Thyroid gland (tissue), 4 donors: ENCODE measurements around the gene MYCL. TPM values are rescaled to one million over a fixed set of nuclear protein-coding genes. Genes with fewer than 3 reads are reported as not detected.
A peak's percentile ranks its signal among the peaks of the same experiment; 100 is the strongest.

Source experiments
- DNase-seq, 2 donors: peaks; one replicate each; pipeline ENCODE4 v3.0.0-alpha.2; 2019
- H3K27ac ChIP-seq, 3 donors: fragments of 200-600 bp; sonication (generic); 1 replicate in 2 of 3; 2 replicates in 1 of 3; pipeline ENCODE4 v1.5.1; 2016 to 2019; ENCODE audit warnings: mild to moderate bottlenecking in 1 of 3, moderate library complexity in 1 of 3
- H3K27me3 ChIP-seq: fragments of 200-600 bp; sonication (generic); one replicate; pipeline ENCODE4 v1.5.1; 2019
- H3K36me3 ChIP-seq, 2 donors: fragments of 200-600 bp; sonication (generic); one replicate each; pipeline ENCODE4 v1.5.1; 2016 to 2019
- H3K4me1 ChIP-seq, 2 donors: fragments of 200-600 bp; sonication (generic); one replicate each; pipeline ENCODE4 v1.5.1; 2017 to 2019
- H3K4me3 ChIP-seq, 3 donors: fragments of 200-600 bp; sonication (generic); replicated peaks in 1 of 3; 1 replicate in 2 of 3; 2 replicates in 1 of 3; pipeline ENCODE4 v1.5.1; 2016; ENCODE audit warnings: mild to moderate bottlenecking in 1 of 3
- H3K9me3 ChIP-seq: fragments of 200-600 bp; sonication (generic); one replicate; pipeline ENCODE4 v1.5.1; 2017
- POLR2A ChIP-seq, 2 donors: fragments of 450-650 bp; IDR thresholded peaks; one replicate each; pipeline ENCODE4 v1.6.1; 2017; ENCODE audit warnings: antibody characterized with exemption in 2 of 2, mild to moderate bottlenecking in 2 of 2, moderate library complexity in 1 of 2
- WGBS, 2 donors: methylation state at CpG; one replicate each; pipeline ENCODE4 v1.1.5; 2017; 5-methylcytosine and 5-hydroxymethylcytosine counted together
- intact Hi-C: fragments of 100-400 bp; cut with DNase I; formaldehyde crosslinking; loops from one replicate; pipeline ENCODE4 v1.15.1; 2023
- total RNA-seq, 4 donors: library from RNA; depleted of rRNA; stranded (reverse); fragments of >200 nt; gene quantifications; one replicate each; pipeline ENCODE4 v1.2.3, GENCODE V29; 2016
- TF ChIP-seq, protein P1 (sequence below), 6 experiments: fragments of 200-600 bp in 3 of 6; fragments of 450-650 bp in 3 of 6; sonication (generic) in 3 of 6; IDR thresholded peaks; one replicate each; pipeline ENCODE4 v1.5.1; 2016 to 2019; ENCODE audit warnings: antibody characterized with exemption in 6 of 6, mild to moderate bottlenecking in 2 of 6, inconsistent platforms in 1 of 6, moderate library complexity in 1 of 6

The MYCL gene
- total RNA-seq, 4 donors from 2014 or later, result 1.4 to 3.9 (median 3.5) TPM

DNA sequence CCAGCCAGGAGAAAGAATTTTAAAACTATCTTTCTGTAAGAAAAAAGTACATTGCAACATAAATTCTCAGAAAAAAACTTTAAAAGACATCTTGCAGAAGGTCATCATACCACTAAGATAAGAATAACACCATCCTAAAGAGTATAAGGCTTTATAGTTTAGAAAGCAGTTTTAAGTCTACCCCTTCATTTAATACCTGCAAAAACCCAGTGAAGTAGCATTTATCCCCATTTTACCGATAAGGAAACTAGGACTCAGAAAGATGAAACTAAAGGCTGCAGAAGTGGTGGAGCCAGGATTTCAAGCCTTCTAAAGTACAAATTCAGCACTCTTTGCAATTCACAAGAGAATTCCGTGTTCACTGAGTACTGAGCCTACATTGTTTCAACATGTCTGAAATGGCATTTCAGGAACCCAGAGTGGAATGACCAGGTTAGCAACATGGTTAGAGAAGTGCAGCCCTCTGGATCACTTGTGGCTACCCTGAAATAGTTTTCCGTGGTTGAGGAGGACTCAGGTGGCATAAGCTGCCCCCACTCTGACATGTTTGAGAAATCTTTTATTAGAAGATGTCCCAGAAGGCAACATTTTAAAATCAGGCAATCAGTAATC, 6.7 kb downstream of the MYCL start:
- no peaks in the 10 kb centered on the region for H3K27me3 ChIP-seq
- DNase-seq, result peak; percentile 24 to 29
- H3K27ac ChIP-seq, result peak overlapping the region; percentile 55 to 72 (median 67)
- H3K4me1 ChIP-seq, result peaks cover 39 to 56% of the 10 kb centered on the region in 2 donors
- TF ChIP-seq POLR2A (IDR thresholded peaks at IDR 0.05), result peak in 1 of 2 donors; percentile 14
- TF ChIP-seq, protein P1, sequence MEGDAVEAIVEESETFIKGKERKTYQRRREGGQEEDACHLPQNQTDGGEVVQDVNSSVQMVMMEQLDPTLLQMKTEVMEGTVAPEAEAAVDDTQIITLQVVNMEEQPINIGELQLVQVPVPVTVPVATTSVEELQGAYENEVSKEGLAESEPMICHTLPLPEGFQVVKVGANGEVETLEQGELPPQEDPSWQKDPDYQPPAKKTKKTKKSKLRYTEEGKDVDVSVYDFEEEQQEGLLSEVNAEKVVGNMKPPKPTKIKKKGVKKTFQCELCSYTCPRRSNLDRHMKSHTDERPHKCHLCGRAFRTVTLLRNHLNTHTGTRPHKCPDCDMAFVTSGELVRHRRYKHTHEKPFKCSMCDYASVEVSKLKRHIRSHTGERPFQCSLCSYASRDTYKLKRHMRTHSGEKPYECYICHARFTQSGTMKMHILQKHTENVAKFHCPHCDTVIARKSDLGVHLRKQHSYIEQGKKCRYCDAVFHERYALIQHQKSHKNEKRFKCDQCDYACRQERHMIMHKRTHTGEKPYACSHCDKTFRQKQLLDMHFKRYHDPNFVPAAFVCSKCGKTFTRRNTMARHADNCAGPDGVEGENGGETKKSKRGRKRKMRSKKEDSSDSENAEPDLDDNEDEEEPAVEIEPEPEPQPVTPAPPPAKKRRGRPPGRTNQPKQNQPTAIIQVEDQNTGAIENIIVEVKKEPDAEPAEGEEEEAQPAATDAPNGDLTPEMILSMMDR (IDR thresholded peaks at IDR 0.05), result no peak
- no peaks in the 10 kb centered on the region for H3K9me3 ChIP-seq
- 16 to 34% methylated on average over 3 of the region's 3 CpGs for WGBS, 2 donors
- intact Hi-C loops, result no loop called here
- no peak overlapping the region for H3K4me3 ChIP-seq
- no peaks in the 10 kb centered on the region for H3K36me3 ChIP-seq

DNA sequence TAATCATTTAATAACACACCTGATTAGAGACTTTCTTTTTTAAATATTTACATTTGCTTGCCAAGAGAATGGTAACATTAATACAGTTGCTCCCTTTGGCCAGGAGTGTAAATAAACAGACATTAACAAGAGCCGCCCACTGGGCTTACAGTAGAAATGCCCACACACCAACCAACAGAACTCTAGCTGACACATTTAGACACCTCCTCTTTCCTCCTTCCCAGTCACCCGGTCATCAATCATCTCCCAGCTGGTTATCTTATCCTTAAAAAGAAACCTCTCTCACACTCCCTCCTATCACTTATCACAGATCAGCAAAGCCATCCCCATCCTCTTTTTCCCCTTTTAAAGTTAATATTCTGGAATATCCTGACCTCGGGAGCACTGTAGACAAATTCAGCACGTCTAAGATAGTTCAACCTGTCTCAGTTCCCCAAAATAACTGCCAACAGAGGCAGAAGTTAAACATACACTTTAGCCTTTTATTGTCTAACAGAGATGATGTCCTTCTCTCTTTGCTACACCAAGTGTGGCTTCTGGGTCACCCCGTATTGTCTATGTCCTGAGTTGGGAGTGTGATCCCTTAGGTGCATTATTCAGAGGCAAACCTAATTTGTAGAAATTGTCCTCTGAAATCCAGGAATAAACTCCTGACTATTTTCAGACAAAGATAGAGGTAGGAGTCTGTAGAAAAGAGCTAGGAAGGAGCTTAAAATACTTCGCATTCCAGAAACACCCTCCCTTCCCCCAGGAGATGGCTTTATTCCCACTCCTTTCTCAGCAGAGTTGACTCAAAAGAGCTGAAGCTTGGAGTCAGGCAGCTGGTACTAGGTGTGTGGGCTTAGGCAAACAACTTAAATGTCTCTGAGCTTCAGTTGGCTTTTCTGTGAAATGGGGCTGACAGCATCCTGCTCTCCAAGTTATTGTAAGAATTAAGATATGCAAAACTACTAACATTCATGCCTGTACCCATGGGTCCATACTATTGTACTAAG, 8.8 kb downstream of the MYCL start:
- peak; percentile 81 to 82 for DNase-seq
- WGBS, 2 donors, result 21 to 27% methylated on average over 6 of the region's 6 CpGs

GRCh38 chr1:39890880-39891279, 10.8 kb downstream of the MYCL start:
- intact Hi-C loops, result no loop called here
- no peaks in the 10 kb centered on the region for H3K9me3 ChIP-seq
- H3K4me1 ChIP-seq, result peaks cover 38 to 47% of the 10 kb centered on the region in 2 donors
- H3K36me3 ChIP-seq, result no peaks in the 10 kb centered on the region
- no peak for DNase-seq
- H3K27ac ChIP-seq, result peak overlapping the region in 1 of 3 donors; percentile 80
- no peak overlapping the region for H3K4me3 ChIP-seq
- no peaks in the 10 kb centered on the region for H3K27me3 ChIP-seq
- 71 to 77% methylated on average over 1 of the region's 1 CpG for WGBS, 2 donors
- TF ChIP-seq POLR2A (IDR thresholded peaks at IDR 0.05), result no peak
- TF ChIP-seq, protein P1 (IDR thresholded peaks at IDR 0.05), result no peak

More for the DNA sequence above, 8.8 kb downstream of the MYCL start:
- Histone ChIP-seq H3K9me3 (no peaks in the 10 kb centered on the region), H3K36me3 (no peaks in the 10 kb centered on the region), H3K27me3 (no peaks in the 10 kb centered on the region), H3K4me3 (no peak overlapping the region), H3K4me1 (peaks cover 39 to 51% of the 10 kb centered on the region in 2 donors), H3K27ac (peak overlapping the region; percentile 50 to 80 (median 78))
- TF ChIP-seq, protein P1 (IDR thresholded peaks at IDR 0.05), result no peak
- no peak for TF ChIP-seq POLR2A (IDR thresholded peaks at IDR 0.05)
- intact Hi-C loops, result no loop called here

GRCh38 chr1:39890273-39890672, 11.4 kb downstream of the MYCL start:
- Histone ChIP-seq H3K4me3 (no peak overlapping the region), H3K9me3 (no peaks in the 10 kb centered on the region), H3K4me1 (peaks cover 32 to 41% of the 10 kb centered on the region in 2 donors), H3K27ac (no peak overlapping the region), H3K36me3 (no peaks in the 10 kb centered on the region), H3K27me3 (no peaks in the 10 kb centered on the region)
- no peak for TF ChIP-seq POLR2A (IDR thresholded peaks at IDR 0.05)
- TF ChIP-seq, protein P1 (IDR thresholded peaks at IDR 0.05), result no peak
- no peak for DNase-seq
- intact Hi-C loops, result no loop called here
